Measurements from ENCODE around the gene ZNF497. TPM values are rescaled to one million over a fixed set of nuclear protein-coding genes. Genes with fewer than 3 reads are reported as not detected.

Gene ZNF497
- total and polyA plus RNA-seq, 9 of the 15 experiments (the other 6 are each of a cell fraction or from before 2014, with no cell fraction given), result 0.06 to 0.98 (median 0.44) TPM; not detected in 1

- TF ChIP-seq, protein P1, sequence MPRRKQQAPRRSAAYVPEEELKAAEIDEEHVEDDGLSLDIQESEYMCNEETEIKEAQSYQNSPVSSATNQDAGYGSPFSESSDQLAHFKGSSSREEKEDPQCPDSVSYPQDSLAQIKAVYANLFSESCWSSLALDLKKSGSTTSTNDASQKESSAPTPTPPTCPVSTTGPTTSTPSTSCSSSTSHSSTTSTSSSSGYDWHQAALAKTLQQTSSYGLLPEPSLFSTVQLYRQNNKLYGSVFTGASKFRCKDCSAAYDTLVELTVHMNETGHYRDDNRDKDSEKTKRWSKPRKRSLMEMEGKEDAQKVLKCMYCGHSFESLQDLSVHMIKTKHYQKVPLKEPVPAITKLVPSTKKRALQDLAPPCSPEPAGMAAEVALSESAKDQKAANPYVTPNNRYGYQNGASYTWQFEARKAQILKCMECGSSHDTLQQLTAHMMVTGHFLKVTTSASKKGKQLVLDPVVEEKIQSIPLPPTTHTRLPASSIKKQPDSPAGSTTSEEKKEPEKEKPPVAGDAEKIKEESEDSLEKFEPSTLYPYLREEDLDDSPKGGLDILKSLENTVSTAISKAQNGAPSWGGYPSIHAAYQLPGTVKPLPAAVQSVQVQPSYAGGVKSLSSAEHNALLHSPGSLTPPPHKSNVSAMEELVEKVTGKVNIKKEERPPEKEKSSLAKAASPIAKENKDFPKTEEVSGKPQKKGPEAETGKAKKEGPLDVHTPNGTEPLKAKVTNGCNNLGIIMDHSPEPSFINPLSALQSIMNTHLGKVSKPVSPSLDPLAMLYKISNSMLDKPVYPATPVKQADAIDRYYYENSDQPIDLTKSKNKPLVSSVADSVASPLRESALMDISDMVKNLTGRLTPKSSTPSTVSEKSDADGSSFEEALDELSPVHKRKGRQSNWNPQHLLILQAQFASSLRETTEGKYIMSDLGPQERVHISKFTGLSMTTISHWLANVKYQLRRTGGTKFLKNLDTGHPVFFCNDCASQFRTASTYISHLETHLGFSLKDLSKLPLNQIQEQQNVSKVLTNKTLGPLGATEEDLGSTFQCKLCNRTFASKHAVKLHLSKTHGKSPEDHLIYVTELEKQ (CRISPR knock-in tag; IDR thresholded peaks at IDR 0.05), result no peak
- TF ChIP-seq, protein P2, sequence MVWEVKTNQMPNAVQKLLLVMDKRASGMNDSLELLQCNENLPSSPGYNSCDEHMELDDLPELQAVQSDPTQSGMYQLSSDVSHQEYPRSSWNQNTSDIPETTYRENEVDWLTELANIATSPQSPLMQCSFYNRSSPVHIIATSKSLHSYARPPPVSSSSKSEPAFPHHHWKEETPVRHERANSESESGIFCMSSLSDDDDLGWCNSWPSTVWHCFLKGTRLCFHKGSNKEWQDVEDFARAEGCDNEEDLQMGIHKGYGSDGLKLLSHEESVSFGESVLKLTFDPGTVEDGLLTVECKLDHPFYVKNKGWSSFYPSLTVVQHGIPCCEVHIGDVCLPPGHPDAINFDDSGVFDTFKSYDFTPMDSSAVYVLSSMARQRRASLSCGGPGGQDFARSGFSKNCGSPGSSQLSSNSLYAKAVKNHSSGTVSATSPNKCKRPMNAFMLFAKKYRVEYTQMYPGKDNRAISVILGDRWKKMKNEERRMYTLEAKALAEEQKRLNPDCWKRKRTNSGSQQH (CRISPR knock-in tag; IDR thresholded peaks at IDR 0.05), result no peak
- TF ChIP-seq TEAD1 (CRISPR knock-in tag; IDR thresholded peaks at IDR 0.05) (peak; percentile 96 to 99), BHLHE40 (IDR thresholded peaks at IDR 0.05; ENCODE audit: low read length) (no peak), KDM5B (IDR thresholded peaks at IDR 0.05; ENCODE audit: insufficient replicate concordance, low read depth, low read length) (no peak), ARHGAP35 (IDR thresholded peaks at IDR 0.05; ENCODE audit: partially characterized antibody) (no peak), ZNF75A (CRISPR knock-in tag; IDR thresholded peaks at IDR 0.05) (no peak), MAZ (CRISPR knock-in tag; conservative IDR thresholded peaks at IDR 0.05 in 1 of 2, IDR thresholded peaks at IDR 0.05 in 1 of 2) (0 out of 4 replicates have a peak, but pooled peaks of 1 of the 2 experiments have one; percentile 19), MXD1 (CRISPR knock-in tag; IDR thresholded peaks at IDR 0.05; ENCODE audit: borderline replicate concordance, poor library complexity, severe bottlenecking) (no peak), CBX1 (IDR thresholded peaks at IDR 0.05; ENCODE audit: low read depth) (no peak), ZNF696 (CRISPR knock-in tag; conservative IDR thresholded peaks at IDR 0.05) (no peak)
- TF ChIP-seq, protein P3, sequence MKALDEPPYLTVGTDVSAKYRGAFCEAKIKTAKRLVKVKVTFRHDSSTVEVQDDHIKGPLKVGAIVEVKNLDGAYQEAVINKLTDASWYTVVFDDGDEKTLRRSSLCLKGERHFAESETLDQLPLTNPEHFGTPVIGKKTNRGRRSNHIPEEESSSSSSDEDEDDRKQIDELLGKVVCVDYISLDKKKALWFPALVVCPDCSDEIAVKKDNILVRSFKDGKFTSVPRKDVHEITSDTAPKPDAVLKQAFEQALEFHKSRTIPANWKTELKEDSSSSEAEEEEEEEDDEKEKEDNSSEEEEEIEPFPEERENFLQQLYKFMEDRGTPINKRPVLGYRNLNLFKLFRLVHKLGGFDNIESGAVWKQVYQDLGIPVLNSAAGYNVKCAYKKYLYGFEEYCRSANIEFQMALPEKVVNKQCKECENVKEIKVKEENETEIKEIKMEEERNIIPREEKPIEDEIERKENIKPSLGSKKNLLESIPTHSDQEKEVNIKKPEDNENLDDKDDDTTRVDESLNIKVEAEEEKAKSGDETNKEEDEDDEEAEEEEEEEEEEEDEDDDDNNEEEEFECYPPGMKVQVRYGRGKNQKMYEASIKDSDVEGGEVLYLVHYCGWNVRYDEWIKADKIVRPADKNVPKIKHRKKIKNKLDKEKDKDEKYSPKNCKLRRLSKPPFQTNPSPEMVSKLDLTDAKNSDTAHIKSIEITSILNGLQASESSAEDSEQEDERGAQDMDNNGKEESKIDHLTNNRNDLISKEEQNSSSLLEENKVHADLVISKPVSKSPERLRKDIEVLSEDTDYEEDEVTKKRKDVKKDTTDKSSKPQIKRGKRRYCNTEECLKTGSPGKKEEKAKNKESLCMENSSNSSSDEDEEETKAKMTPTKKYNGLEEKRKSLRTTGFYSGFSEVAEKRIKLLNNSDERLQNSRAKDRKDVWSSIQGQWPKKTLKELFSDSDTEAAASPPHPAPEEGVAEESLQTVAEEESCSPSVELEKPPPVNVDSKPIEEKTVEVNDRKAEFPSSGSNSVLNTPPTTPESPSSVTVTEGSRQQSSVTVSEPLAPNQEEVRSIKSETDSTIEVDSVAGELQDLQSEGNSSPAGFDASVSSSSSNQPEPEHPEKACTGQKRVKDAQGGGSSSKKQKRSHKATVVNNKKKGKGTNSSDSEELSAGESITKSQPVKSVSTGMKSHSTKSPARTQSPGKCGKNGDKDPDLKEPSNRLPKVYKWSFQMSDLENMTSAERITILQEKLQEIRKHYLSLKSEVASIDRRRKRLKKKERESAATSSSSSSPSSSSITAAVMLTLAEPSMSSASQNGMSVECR (CRISPR knock-in tag; IDR thresholded peaks at IDR 0.05), result 0 out of 2 replicates have a peak, but pooled peaks have one; percentile 48
- TF ChIP-seq, protein P4, sequence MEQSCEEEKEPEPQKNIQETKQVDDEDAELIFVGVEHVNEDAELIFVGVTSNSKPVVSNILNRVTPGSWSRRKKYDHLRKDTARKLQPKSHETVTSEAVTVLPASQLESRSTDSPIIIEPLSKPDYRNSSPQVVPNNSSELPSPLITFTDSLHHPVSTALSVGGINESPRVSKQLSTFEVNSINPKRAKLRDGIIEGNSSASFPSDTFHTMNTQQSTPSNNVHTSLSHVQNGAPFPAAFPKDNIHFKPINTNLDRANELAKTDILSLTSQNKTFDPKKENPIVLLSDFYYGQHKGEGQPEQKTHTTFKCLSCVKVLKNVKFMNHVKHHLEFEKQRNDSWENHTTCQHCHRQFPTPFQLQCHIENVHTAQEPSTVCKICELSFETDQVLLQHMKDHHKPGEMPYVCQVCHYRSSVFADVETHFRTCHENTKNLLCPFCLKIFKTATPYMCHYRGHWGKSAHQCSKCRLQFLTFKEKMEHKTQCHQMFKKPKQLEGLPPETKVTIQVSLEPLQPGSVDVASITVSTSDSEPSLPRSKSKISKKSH (CRISPR knock-in tag; IDR thresholded peaks at IDR 0.05), result no peak
Observed at GRCh38 chr19:58406818-58407657, 44.5 kb upstream of the ZNF497 start (continued).

All from K562 (cell line).